Neural cell (in vitro differentiated cells): ENCODE data around the gene SYNGR2. TPM values are rescaled to one million over a fixed set of nuclear protein-coding genes. Genes with fewer than 3 reads are reported as not detected.

Source experiments
- H2AFZ ChIP-seq: fragments of 200-600, 300-800 bp; sonication (generic), shearing (Covaris generic); 2 replicates; pipeline ENCODE4 v1.6.0; 2014; ENCODE audit warnings: low read depth, mild to moderate bottlenecking, antibody characterized with exemption, low read length, moderate library complexity
- H3F3A ChIP-seq: fragments of 200-600 bp; shearing (Covaris generic); 2 replicates; pipeline ENCODE4 v1.6.1; 2016; ENCODE audit warnings: mild to moderate bottlenecking, moderate library complexity, mixed read lengths, antibody characterized with exemption, low read length; ENCODE audit not compliant: insufficient read depth, poor library complexity, severe bottlenecking
- H3K27ac ChIP-seq: fragments of 200-600, 300-800 bp; sonication (generic), shearing (Covaris generic); 2 replicates; pipeline ENCODE4 v1.5.1; 2014; ENCODE audit warnings: mild to moderate bottlenecking, low read length, moderate library complexity
- H3K27me3 ChIP-seq: fragments of 300-800, 200-600 bp; sonication (generic), shearing (Covaris generic); 2 replicates; pipeline ENCODE4 v1.6.0; 2014; ENCODE audit warnings: mild to moderate bottlenecking, low read depth, low read length, moderate library complexity; ENCODE audit not compliant: insufficient read depth
- H3K36me3 ChIP-seq: fragments of 300-800, 200-600 bp; sonication (generic), shearing (Covaris generic); 2 replicates; pipeline ENCODE4 v1.5.1; 2014; ENCODE audit warnings: mild to moderate bottlenecking, antibody characterized with exemption, low read length, moderate library complexity; ENCODE audit not compliant: insufficient read depth
- H3K4me2 ChIP-seq: fragments of 300-800, 200-600 bp; sonication (generic), shearing (Covaris generic); 2 replicates; pipeline ENCODE4 v1.6.0; 2014; ENCODE audit warnings: mild to moderate bottlenecking, low read length
- H3K4me3 ChIP-seq: fragments of 300-800, 200-600 bp; sonication (generic), shearing (Covaris generic); 2 replicates; pipeline ENCODE4 v1.5.1; 2014; ENCODE audit warnings: mild to moderate bottlenecking, low read length, moderate library complexity
- H3K79me2 ChIP-seq: fragments of 200-600 bp; shearing (Covaris generic); replicated peaks from 2 replicates; pipeline ENCODE4 v1.6.0; 2014; ENCODE audit warnings: mild to moderate bottlenecking, low read length, moderate library complexity; ENCODE audit not compliant: insufficient read depth
- H3K9ac ChIP-seq: fragments of 300-800, 200-600 bp; sonication (generic), shearing (Covaris generic); 2 replicates; pipeline ENCODE4 v1.6.1; 2016; ENCODE audit warnings: mild to moderate bottlenecking, low read length, mixed read lengths
- H3K9me2 ChIP-seq: fragments of 200-600 bp; shearing (Covaris generic); 2 replicates; pipeline ENCODE4 v1.6.1; 2016; ENCODE audit warnings: mild to moderate bottlenecking, low read length, mixed read lengths; ENCODE audit not compliant: insufficient read depth
- H3K9me3 ChIP-seq: fragments of 200-600, 300-800 bp; sonication (generic), shearing (Covaris generic); 2 replicates; pipeline ENCODE4 v1.6.1; 2016; ENCODE audit warnings: mild to moderate bottlenecking, mixed run types, low read length, moderate library complexity, mixed read lengths
- H4K20me1 ChIP-seq: fragments of 200-600 bp; shearing (Covaris generic); 2 replicates; pipeline ENCODE4 v1.6.1; 2016; ENCODE audit warnings: mild to moderate bottlenecking, mixed run types; ENCODE audit not compliant: insufficient read depth
- CTCF ChIP-seq: fragments of 450-650 bp; IDR thresholded peaks from 2 replicates; pipeline ENCODE4 v1.5.1; 2014; ENCODE audit warnings: antibody characterized with exemption, mild to moderate bottlenecking, moderate library complexity; ENCODE audit not compliant: poor library complexity, severe bottlenecking
- EP300 ChIP-seq: fragments of 450-650 bp; conservative IDR thresholded peaks from 2 replicates; pipeline ENCODE4 v1.6.1; 2014; ENCODE audit warnings: antibody characterized with exemption, mild to moderate bottlenecking, moderate library complexity; ENCODE audit not compliant: poor library complexity, severe bottlenecking
- EZH2 ChIP-seq: fragments of 200-600, 300-800 bp; shearing (Covaris generic), sonication (generic); IDR thresholded peaks from 2 replicates; pipeline ENCODE4 v1.6.1; 2014; ENCODE audit warnings: antibody characterized with exemption, low read length, borderline replicate concordance, mild to moderate bottlenecking; ENCODE audit not compliant: insufficient read depth, poor library complexity, severe bottlenecking
- MXI1 ChIP-seq: fragments of 450-650 bp; conservative IDR thresholded peaks from 2 replicates; pipeline ENCODE4 v1.6.1; 2014; ENCODE audit warnings: antibody characterized with exemption, mild to moderate bottlenecking; ENCODE audit not compliant: poor library complexity, severe bottlenecking
- POLR2AphosphoS5 ChIP-seq: IDR thresholded peaks from 2 replicates; pipeline ENCODE4 v1.6.1; 2012
- RAD21 ChIP-seq: fragments of 450-650 bp; conservative IDR thresholded peaks from 2 replicates; pipeline ENCODE4 v1.6.1; 2014; ENCODE audit warnings: antibody characterized with exemption, mild to moderate bottlenecking, moderate library complexity
- REST ChIP-seq: IDR thresholded peaks from 2 replicates; pipeline ENCODE4 v1.6.1; 2012; ENCODE audit warnings: borderline replicate concordance
- SMC3 ChIP-seq: fragments of 450-650 bp; conservative IDR thresholded peaks from 2 replicates; pipeline ENCODE4 v1.6.1; 2014; ENCODE audit warnings: antibody characterized with exemption, mild to moderate bottlenecking, moderate library complexity; ENCODE audit not compliant: poor library complexity
- TAF1 ChIP-seq: IDR thresholded peaks from 2 replicates; pipeline ENCODE4 v1.6.1; 2012; ENCODE audit warnings: low read depth
- polyA plus RNA-seq: library from polyadenylated mRNA; depleted of rRNA; stranded (reverse); fragments of >200 nt; gene quantifications from 2 replicates; pipeline ENCODE4 v1.2.3, GENCODE V29; 2014

SYNGR2 gene
- polyA plus RNA-seq, 1 donor from 2014 or later: 3.9 TPM

GRCh38 chr17:78146471-78146869 lies 21.9 kb upstream of the SYNGR2 start:
- no peak overlapping the region for H2AFZ ChIP-seq
- H3K4me2 ChIP-seq: no peak overlapping the region
- no peak overlapping the region for H3K9ac ChIP-seq
- no peaks in the 10 kb centered on the region for H3F3A ChIP-seq
- H3K79me2 ChIP-seq: no peaks in the 10 kb centered on the region
- TF ChIP-seq CTCF (no peak), RAD21 (no peak), TAF1 (no peak), REST (no peak), EZH2 (no peak), POLR2AphosphoS5 (no peak), SMC3 (no peak), EP300 (no peak), MXI1 (no peak)
- H3K4me3 ChIP-seq: no peak overlapping the region
- no peaks in the 10 kb centered on the region for H3K9me2 ChIP-seq
- H3K36me3 ChIP-seq: no peaks in the 10 kb centered on the region
- H3K27me3 ChIP-seq: no peaks in the 10 kb centered on the region
- no peaks in the 10 kb centered on the region for H4K20me1 ChIP-seq
- no peak overlapping the region for H3K27ac ChIP-seq
- no peaks in the 10 kb centered on the region for H3K9me3 ChIP-seq

- Histone ChIP-seq H2AFZ (no peak overlapping the region), H3K27me3 (no peaks in the 10 kb centered on the region), H4K20me1 (no peaks in the 10 kb centered on the region), H3K9me3 (no peaks in the 10 kb centered on the region), H3K27ac (no peak overlapping the region), H3K36me3 (no peaks in the 10 kb centered on the region), H3K9me2 (no peaks in the 10 kb centered on the region), H3K4me2 (no peak overlapping the region), H3F3A (no peaks in the 10 kb centered on the region), H3K9ac (no peak overlapping the region), H3K4me3 (no peak overlapping the region), H3K79me2 (no peaks in the 10 kb centered on the region)
- TF ChIP-seq CTCF (no peak), SMC3 (no peak), MXI1 (no peak), EP300 (no peak), POLR2AphosphoS5 (no peak), TAF1 (no peak), EZH2 (no peak)
Measured at GRCh38 chr17:78146881-78147280, 21.5 kb upstream of the SYNGR2 start.
